ENCODE results near the gene PPME1.

The PPME1 gene

GRCh38 chr11:74153224-74153623 is 17.9 kb upstream of the PPME1 start:
- Histone ChIP-seq H3K4me2 (ENCODE audit: low read length) (no peak overlapping the region), H3K27ac (ENCODE audit: low read depth, low read length, poor library complexity, severe bottlenecking) (no peak overlapping the region), H4K20me1 (ENCODE audit: insufficient read depth, low read length) (no peaks in the 10 kb centered on the region), H3K9me3 (ENCODE audit: low read length) (no peaks in the 10 kb centered on the region), H3K4me3 (ENCODE audit: low read depth, low read length, poor library complexity, severe bottlenecking) (no peak overlapping the region), H3K9me2 (ENCODE audit: low read depth, low read length) (no peaks in the 10 kb centered on the region), H2AFZ (ENCODE audit: low read length) (no peak overlapping the region), H3K36me3 (ENCODE audit: insufficient read depth, low read length) (peaks cover 30% of the 10 kb centered on the region), H3K9ac (ENCODE audit: low read length) (no peak overlapping the region), H3K4me1 (ENCODE audit: insufficient read depth, low read length, severe bottlenecking) (no peaks in the 10 kb centered on the region), H3K27me3 (ENCODE audit: insufficient read depth, low read length) (no peaks in the 10 kb centered on the region), H3K79me2 (ENCODE audit: insufficient read depth, low read length) (0 out of 2 replicates have a peak, but pooled peaks cover 7% of the 10 kb centered on the region), H3F3A (ENCODE audit: insufficient read depth, low read length) (no peaks in the 10 kb centered on the region)
- TF ChIP-seq CTCF (IDR thresholded peaks at IDR 0.05; ENCODE audit: low read length) (no peak), EZH2 (IDR thresholded peaks at IDR 0.05; ENCODE audit: borderline replicate concordance, low read length) (no peak)

- H3K27ac ChIP-seq (ENCODE audit: low read depth, low read length, poor library complexity, severe bottlenecking), result no peak overlapping the region
- H3K4me2 ChIP-seq (ENCODE audit: low read length), result no peak overlapping the region
Observed at GRCh38 chr11:74154620-74155281, 16.3 kb upstream of the PPME1 start.

GRCh38 chr11:74157169-74157568 is 13.9 kb upstream of the PPME1 start:
- H3K9me3 ChIP-seq (ENCODE audit: low read length), result no peaks in the 10 kb centered on the region
- H3K79me2 ChIP-seq (ENCODE audit: insufficient read depth, low read length), result 0 out of 2 replicates have a peak, but pooled peaks cover 16% of the 10 kb centered on the region
- peaks cover 54% of the 10 kb centered on the region for H3K36me3 ChIP-seq (ENCODE audit: insufficient read depth, low read length)
- H3K4me2 ChIP-seq (ENCODE audit: low read length), result no peak overlapping the region
- H3K27me3 ChIP-seq (ENCODE audit: insufficient read depth, low read length), result no peaks in the 10 kb centered on the region
- H4K20me1 ChIP-seq (ENCODE audit: insufficient read depth, low read length), result no peaks in the 10 kb centered on the region
- H3F3A ChIP-seq (ENCODE audit: insufficient read depth, low read length), result no peaks in the 10 kb centered on the region
- H3K9me2 ChIP-seq (ENCODE audit: low read depth, low read length), result no peaks in the 10 kb centered on the region
- TF ChIP-seq EZH2 (IDR thresholded peaks at IDR 0.05; ENCODE audit: borderline replicate concordance, low read length) (no peak), CTCF (IDR thresholded peaks at IDR 0.05; ENCODE audit: low read length) (no peak)
- H3K4me1 ChIP-seq (ENCODE audit: insufficient read depth, low read length, severe bottlenecking), result no peaks in the 10 kb centered on the region
- no peak overlapping the region for H3K9ac ChIP-seq (ENCODE audit: low read length)
- no peak overlapping the region for H3K27ac ChIP-seq (ENCODE audit: low read depth, low read length, poor library complexity, severe bottlenecking)
- H2AFZ ChIP-seq (ENCODE audit: low read length), result no peak overlapping the region
- no peak overlapping the region for H3K4me3 ChIP-seq (ENCODE audit: low read depth, low read length, poor library complexity, severe bottlenecking)

More at GRCh38 chr11:74154620-74155281, 16.3 kb upstream of the PPME1 start:
- H3K9ac ChIP-seq (ENCODE audit: low read length), result no peak overlapping the region
- H3K36me3 ChIP-seq (ENCODE audit: insufficient read depth, low read length), result peaks cover 36% of the 10 kb centered on the region
- 0 out of 2 replicates have a peak, but pooled peaks cover 7% of the 10 kb centered on the region for H3K79me2 ChIP-seq (ENCODE audit: insufficient read depth, low read length)
- no peaks in the 10 kb centered on the region for H3K9me3 ChIP-seq (ENCODE audit: low read length)
- no peaks in the 10 kb centered on the region for H3F3A ChIP-seq (ENCODE audit: insufficient read depth, low read length)
- TF ChIP-seq EZH2 (IDR thresholded peaks at IDR 0.05; ENCODE audit: borderline replicate concordance, low read length) (no peak), CTCF (IDR thresholded peaks at IDR 0.05; ENCODE audit: low read length) (no peak)
- H3K4me1 ChIP-seq (ENCODE audit: insufficient read depth, low read length, severe bottlenecking), result no peaks in the 10 kb centered on the region
- no peaks in the 10 kb centered on the region for H3K27me3 ChIP-seq (ENCODE audit: insufficient read depth, low read length)
- no peaks in the 10 kb centered on the region for H3K9me2 ChIP-seq (ENCODE audit: low read depth, low read length)
- H2AFZ ChIP-seq (ENCODE audit: low read length), result no peak overlapping the region
- no peaks in the 10 kb centered on the region for H4K20me1 ChIP-seq (ENCODE audit: insufficient read depth, low read length)
- H3K4me3 ChIP-seq (ENCODE audit: low read depth, low read length, poor library complexity, severe bottlenecking), result no peak overlapping the region
